GM12892 (cell line): ENCODE data around the gene CXCL13.

Experiments used
- POLR2A ChIP-seq: IDR thresholded peaks from 2 replicates; pipeline ENCODE4 v1.6.1; 2011; ENCODE audit warnings: low read depth, low read length, control low read depth
- POLR2AphosphoS5 ChIP-seq: IDR thresholded peaks from 2 replicates; pipeline ENCODE4 v1.6.1; 2011; ENCODE audit warnings: low read depth, low read length, control low read depth
- TAF1 ChIP-seq: IDR thresholded peaks from 2 replicates; pipeline ENCODE4 v1.6.1; 2011; ENCODE audit warnings: low read depth, mild to moderate bottlenecking, control low read depth, low read length, borderline replicate concordance

DNA sequence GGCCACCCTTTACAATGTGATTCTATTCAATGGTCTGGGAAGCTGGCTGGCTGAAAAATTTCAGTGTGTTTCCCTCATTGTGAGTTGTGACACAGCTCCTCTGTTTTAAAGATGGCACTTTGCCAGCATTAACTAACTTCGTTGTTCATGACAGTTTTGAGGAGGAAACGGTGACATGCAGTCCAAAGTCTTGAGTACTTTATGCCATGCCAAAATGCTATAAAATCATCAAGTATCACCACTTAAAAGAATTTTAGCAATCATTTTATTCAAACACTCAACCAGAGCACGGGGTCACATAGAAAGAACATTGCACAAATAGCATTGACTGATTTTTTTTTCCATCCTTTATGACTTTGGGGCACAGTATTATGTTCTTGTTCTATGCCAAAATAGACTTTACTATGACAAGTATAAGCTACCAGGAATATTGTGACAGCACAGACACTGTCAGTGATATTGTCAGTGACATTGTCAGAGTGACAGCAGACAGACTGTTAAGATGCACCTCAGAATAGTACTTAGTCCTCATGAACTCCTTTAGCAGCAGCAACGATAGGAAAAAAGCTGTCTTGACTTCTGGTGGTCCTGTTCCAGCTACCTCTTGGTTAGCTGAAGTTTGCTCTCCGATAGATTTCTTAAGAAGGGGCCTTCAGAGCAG lies 46.7 kb downstream of the CXCL13 start:
- TF ChIP-seq POLR2AphosphoS5, result no peak
- no peak for TF ChIP-seq POLR2A
- no peak for TF ChIP-seq TAF1
